Endothelial cell of umbilical vein (primary cell): ENCODE measurements around the gene SNRPA. TPM values are rescaled to one million over a fixed set of nuclear protein-coding genes. Genes with fewer than 3 reads are reported as not detected.

Experiments
- BruUV-seq: library from RNA; stranded (reverse); fragments of 400-500 nt; replicated peaks from 2 replicates; lab custom pipeline; 2021; lab: Mats Ljungman, UMichigan
- CTCF ChIA-PET: fragments of 300-600, 350-600 bp; sonication (Branson Sonifier 250); formaldehyde crosslinking; loops from one replicate; lab custom pipeline; 2021; ENCODE audit warnings: antibody characterized with exemption, inconsistent platforms; lab: Charles Lee
- POLR2A ChIA-PET: fragments of 300-600, 350-600 bp; sonication (Branson Sonifier 250); formaldehyde crosslinking; loops from one replicate; lab custom pipeline; 2021; ENCODE audit warnings: antibody characterized with exemption, inconsistent platforms; lab: Charles Lee
- DNase-seq: peaks from one replicate; pipeline ENCODE4 v3.0.0-alpha.2; 2011; ENCODE audit warnings: low read depth, low spot score
- FAIRE-seq: peaks from 2 replicates; lab custom pipeline; 2011; peaks lifted over from hg19 to GRCh38; lab: Jason Lieb, UNC
- H2AFZ ChIP-seq: 2 replicates; pipeline ENCODE4 v1.6.0; 2012; ENCODE audit warnings: low read depth, low read length, control low read depth, inconsistent platforms
- H3K27ac ChIP-seq: 2 replicates; pipeline ENCODE4 v1.5.1; 2011; ENCODE audit warnings: low read depth, mild to moderate bottlenecking, control low read depth, low read length, moderate library complexity; ENCODE audit not compliant: insufficient read depth
- H3K27me3 ChIP-seq, 2 experiments: 2 replicates each; pipeline versions ENCODE4 v1.6.0 to v1.6.1; 2011; ENCODE audit warnings: low read length in 2 of 2, mixed read lengths in 1 of 2; ENCODE audit not compliant: control insufficient read depth in 2 of 2, insufficient read depth in 2 of 2
- H3K36me3 ChIP-seq, 2 experiments: 2 replicates in 1 of 2; 3 replicates in 1 of 2; pipeline ENCODE4 v1.5.1; 2011; ENCODE audit warnings: low read length in 2 of 2, mild to moderate bottlenecking in 1 of 2, moderate library complexity in 1 of 2; ENCODE audit not compliant: control insufficient read depth in 2 of 2, insufficient read depth in 2 of 2; ENCODE audit errors: extremely low read depth in 1 of 2
- H3K4me1 ChIP-seq: 3 replicates; pipeline ENCODE4 v1.5.1; 2011; ENCODE audit warnings: mild to moderate bottlenecking, low read length; ENCODE audit not compliant: control insufficient read depth, insufficient read depth; ENCODE audit errors: extremely low read depth
- H3K4me2 ChIP-seq: 2 replicates; pipeline ENCODE4 v1.6.1; 2011; ENCODE audit warnings: low read length, control low read depth, mixed read lengths; ENCODE audit not compliant: insufficient read depth
- H3K4me3 ChIP-seq, 3 experiments: fragments of 200-600 bp in 1 of 3; sonication (generic), shearing (Covaris generic) in 1 of 3; replicated peaks in 1 of 3; 2 replicates each; pipeline ENCODE4 v1.5.1; 2011 to 2016; ENCODE audit warnings: control low read depth in 3 of 3, low read length in 3 of 3, mild to moderate bottlenecking in 2 of 3, inconsistent platforms in 1 of 3, low read depth in 1 of 3, moderate library complexity in 1 of 3; ENCODE audit not compliant: insufficient read depth in 1 of 3
- H3K79me2 ChIP-seq: 2 replicates; pipeline ENCODE4 v1.6.0; 2012; ENCODE audit warnings: low read length, inconsistent platforms; ENCODE audit not compliant: control insufficient read depth, insufficient read depth
- H3K9ac ChIP-seq: replicated peaks from 2 replicates; pipeline ENCODE3; 2011; ENCODE audit warnings: low read length, control low read depth; ENCODE audit not compliant: insufficient read depth; ENCODE audit errors: extremely low read depth
- H3K9me1 ChIP-seq: replicated peaks from 3 replicates; pipeline ENCODE4 v1.6.0; 2011; ENCODE audit warnings: mild to moderate bottlenecking, low read length; ENCODE audit not compliant: control insufficient read depth, insufficient read depth; ENCODE audit errors: extremely low read depth
- H3K9me3 ChIP-seq: replicated peaks from 2 replicates; pipeline ENCODE4 v1.5.1; 2012; ENCODE audit warnings: low read length, inconsistent platforms; ENCODE audit not compliant: control insufficient read depth, insufficient read depth
- H4K20me1 ChIP-seq: replicated peaks from 2 replicates; pipeline ENCODE3; 2011; ENCODE audit warnings: mild to moderate bottlenecking, low read length; ENCODE audit not compliant: control insufficient read depth, insufficient read depth; ENCODE audit errors: extremely low read depth
- CTCF ChIP-seq, 2 donors: IDR thresholded peaks; 1 replicate in 1 of 2; 2 replicates in 1 of 2; pipeline ENCODE4 v1.5.1; 2011; ENCODE audit warnings: low read length in 2 of 2, mild to moderate bottlenecking in 2 of 2, moderate library complexity in 2 of 2, control low read depth in 1 of 2, inconsistent platforms in 1 of 2, low read depth in 1 of 2; ENCODE audit not compliant: insufficient read depth in 1 of 2; ENCODE audit errors: extremely low read depth in 1 of 2
- EZH2 ChIP-seq: IDR thresholded peaks from 2 replicates; pipeline ENCODE4 v1.6.1; 2012; ENCODE audit warnings: borderline replicate concordance, low read depth, mild to moderate bottlenecking, moderate library complexity, low read length, inconsistent platforms; ENCODE audit not compliant: severe bottlenecking
- FOS ChIP-seq: IDR thresholded peaks from 2 replicates; pipeline ENCODE4 v1.6.1; 2011; ENCODE audit warnings: mild to moderate bottlenecking, low read length, moderate library complexity, borderline replicate concordance; ENCODE audit not compliant: insufficient read depth
- GATA2 ChIP-seq: IDR thresholded peaks from 2 replicates; pipeline ENCODE4 v1.7.0; 2011; ENCODE audit warnings: low read depth, mild to moderate bottlenecking, moderate library complexity, mixed read lengths, low read length; ENCODE audit not compliant: insufficient read length, insufficient read depth
- JUN ChIP-seq: IDR thresholded peaks from 2 replicates; pipeline ENCODE4 v1.6.1; 2011; ENCODE audit warnings: borderline replicate concordance, low read depth; ENCODE audit not compliant: insufficient read length, insufficient read depth
- MAX ChIP-seq: IDR thresholded peaks from 2 replicates; pipeline ENCODE4 v1.6.1; 2011; ENCODE audit not compliant: insufficient read depth, insufficient read length
- MYC ChIP-seq: IDR thresholded peaks from one replicate; pipeline ENCODE4 v1.6.1; 2011; ENCODE audit warnings: mild to moderate bottlenecking, low read depth, low read length
- POLR2A ChIP-seq: IDR thresholded peaks from 2 replicates; pipeline ENCODE4 v1.6.1; 2012; ENCODE audit warnings: low read depth, mild to moderate bottlenecking, control low read depth, low read length
- POLR2AphosphoS5 ChIP-seq: IDR thresholded peaks from 2 replicates; pipeline ENCODE4 v1.6.1; 2012; ENCODE audit warnings: low read depth, mild to moderate bottlenecking, control low read depth, low read length, moderate library complexity; ENCODE audit not compliant: insufficient read depth
- dilution Hi-C: fragments of 300-500 bp; cut with MboI; formaldehyde crosslinking; loops from one replicate; pipeline ENCODE4 v1.15.0; 2019; ENCODE audit warnings: low sequenced_read_pairs; ENCODE audit not compliant: extremely low pct_ligation_motif_present
- intact Hi-C: fragments of 100-400 bp; cut with micrococcal nuclease; formaldehyde crosslinking; loops from one replicate; pipeline ENCODE4 v1.10.0; 2022
- polyA plus RNA-seq, 4 experiments: library from polyadenylated mRNA; depleted of rRNA in 3 of 4; stranded (reverse) in 3 of 4; unstranded in 1 of 4; fragments of >200 nt; gene quantifications; 2 replicates each; pipeline versions ENCODE4 v1.2.1 to v1.2.3, GENCODE V29; 2011 to 2012; ENCODE audit warnings: missing spikeins in 1 of 4
- total RNA-seq: library from RNA; stranded (reverse); gene quantifications from 2 replicates; pipeline ENCODE4 v1.2.3, GENCODE V29; 2021

SNRPA gene
- total and polyA plus RNA-seq, 2 donors (not counting 3 experiments of a cell fraction or from before 2014, with no cell fraction given): 84.6 to 131 TPM

GRCh38 chr19:40718774-40719391, 32.1 kb upstream of the SNRPA start:
- H3K36me3 ChIP-seq: peaks cover 0 to under 1% of the 10 kb centered on the region in 2 experiments
- intact Hi-C loops (no loop called here), dilution Hi-C loops (no loop called here)
- TF ChIP-seq MYC (no peak), POLR2AphosphoS5 (peak; percentile 50), JUN (no peak), POLR2A (no peak), EZH2 (no peak)
- H3K4me1 ChIP-seq: peaks cover 62% of the 10 kb centered on the region
- peak overlapping the region; percentile 82 for H3K4me2 ChIP-seq
- H3K27ac ChIP-seq: peak overlapping the region; percentile 94
- DNase-seq: peak; percentile 49
- H2AFZ ChIP-seq: no peak overlapping the region
- H4K20me1 ChIP-seq: no peaks in the 10 kb centered on the region
- peaks cover 45% of the 10 kb centered on the region for H3K79me2 ChIP-seq
- no peaks in the 10 kb centered on the region for H3K27me3 ChIP-seq
- no peaks in the 10 kb centered on the region for H3K9me3 ChIP-seq
- CTCF ChIA-PET: interaction anchor here (1.3 kb wide), 1 partner anchor 88 kb away, joined by 3 read pairs; no protein-coding TSS in a partner anchor
- peak overlapping the region; percentile 81 for H3K9ac ChIP-seq
- H3K4me3 ChIP-seq: peak overlapping the region; percentile 34 to 78 (median 40)
- FAIRE-seq: no peak
- POLR2A ChIA-PET: no interaction called here
- H3K9me1 ChIP-seq: no peaks in the 10 kb centered on the region
- no TSS peak for BruUV-seq

- Histone ChIP-seq H3K27ac (peak overlapping the region; percentile 94), H3K9me1 (no peaks in the 10 kb centered on the region), H4K20me1 (no peaks in the 10 kb centered on the region), H3K27me3 (no peaks in the 10 kb centered on the region), H3K4me2 (peak overlapping the region; percentile 82), H3K4me3 (peak overlapping the region in 2 of 3 experiments; percentile 13 to 78), H2AFZ (no peak overlapping the region), H3K9me3 (no peaks in the 10 kb centered on the region), H3K9ac (peak overlapping the region; percentile 39), H3K79me2 (peaks cover 49% of the 10 kb centered on the region), H3K36me3 (peaks cover 0 to 4% of the 10 kb centered on the region in 2 experiments), H3K4me1 (peaks cover 60% of the 10 kb centered on the region)
- intact Hi-C loops (no loop called here), dilution Hi-C loops (no loop called here)
- ChIA-PET CTCF (interaction anchor here (1.3 kb wide), 1 partner anchor 87 kb away, joined by 3 read pairs; no protein-coding TSS in a partner anchor), POLR2A (no interaction called here)
- FAIRE-seq (no peak), DNase-seq (no peak)
- TF ChIP-seq FOS: no peak
- no peak for TF ChIP-seq GATA2
- no peak for TF ChIP-seq MAX
- TF ChIP-seq JUN: no peak
- no peak for TF ChIP-seq POLR2A
- no peak for TF ChIP-seq POLR2AphosphoS5
- TF ChIP-seq MYC: no peak
- no peak for TF ChIP-seq EZH2
- no peak for TF ChIP-seq CTCF (IDR thresholded peaks at IDR 0.05; ENCODE audit: extremely low read depth in 1 of 2, insufficient read depth in 1 of 2, low read depth in 1 of 2, low read length in 2 of 2)
- TSS peak; percentile 5 for BruUV-seq
Observed at GRCh38 chr19:40719414-40719894, 31.5 kb upstream of the SNRPA start.
